Measurements from ENCODE around the gene DNMT3A. TPM values are rescaled to one million over a fixed set of nuclear protein-coding genes. Genes with fewer than 3 reads are reported as not detected.

The DNMT3A gene
- total RNA-seq, 3 donors from 2014 or later (not counting 1 experiment from before 2014, with no cell fraction given): 36.3 to 60.7 (median 45.2) TPM

- intact Hi-C loops (cut with micrococcal nuclease): no loop called here
- Histone ChIP-seq H3K36me3 (ENCODE audit: control insufficient read depth, insufficient read depth, low read length) (no peaks in the 10 kb centered on the region), H3K4me1 (ENCODE audit: control insufficient read depth, insufficient read depth, low read length) (peaks cover 55% of the 10 kb centered on the region), H3K27ac (ENCODE audit: low read length) (no peak overlapping the region), H3K9me3 (ENCODE audit: control insufficient read depth, insufficient read depth, low read length) (no peaks in the 10 kb centered on the region), H3K27me3 (ENCODE audit: control insufficient read depth, insufficient read depth, low read length) (no peaks in the 10 kb centered on the region), H3K4me3 (ENCODE audit: low read length) (no peak overlapping the region)
- ATAC-seq (no peak), DNase-seq (no peak)
- Mint-ChIP-seq H3K27me3 (ENCODE audit: low read depth in 2 of 2) (no peaks in the 10 kb centered on the region), H3K36me3 (no peaks in the 10 kb centered on the region), H3K4me1 (peaks cover 42 to 67% of the 10 kb centered on the region in 2 donors), H3K27ac (peak overlapping the region in 1 of 2 donors; percentile 74), H3K4me3 (no peak overlapping the region), H3K9me3 (no peaks in the 10 kb centered on the region)
- WGBS (ENCODE audit: insufficient coverage): 80% methylated on average over 5 of the region's 6 CpGs
- TF ChIP-seq CTCF (IDR thresholded peaks at IDR 0.05): no peak
Observed at GRCh38 chr2:25335971-25336370, 5.8 kb downstream of the DNMT3A start.

GRCh38 chr2:25335204-25335603 is 6.5 kb downstream of the DNMT3A start:
- DNase-seq (no peak), ATAC-seq (no peak)
- Mint-ChIP-seq H3K27me3 (ENCODE audit: low read depth in 2 of 2) (no peaks in the 10 kb centered on the region), H3K9me3 (no peaks in the 10 kb centered on the region), H3K4me1 (peaks cover 42 to 72% of the 10 kb centered on the region in 2 donors), H3K4me3 (no peak overlapping the region), H3K36me3 (no peaks in the 10 kb centered on the region), H3K27ac (peak overlapping the region; percentile 64 to 74)
- intact Hi-C loops (cut with micrococcal nuclease): no loop called here
- Histone ChIP-seq H3K27me3 (ENCODE audit: control insufficient read depth, insufficient read depth, low read length) (no peaks in the 10 kb centered on the region), H3K9me3 (ENCODE audit: control insufficient read depth, insufficient read depth, low read length) (no peaks in the 10 kb centered on the region), H3K36me3 (ENCODE audit: control insufficient read depth, insufficient read depth, low read length) (no peaks in the 10 kb centered on the region), H3K4me3 (ENCODE audit: low read length) (no peak overlapping the region), H3K27ac (ENCODE audit: low read length) (no peak overlapping the region), H3K4me1 (ENCODE audit: control insufficient read depth, insufficient read depth, low read length) (peaks cover 54% of the 10 kb centered on the region)
- TF ChIP-seq CTCF (IDR thresholded peaks at IDR 0.05): no peak
- WGBS (ENCODE audit: insufficient coverage): 93% methylated on average over 8 of the region's 8 CpGs

DNA sequence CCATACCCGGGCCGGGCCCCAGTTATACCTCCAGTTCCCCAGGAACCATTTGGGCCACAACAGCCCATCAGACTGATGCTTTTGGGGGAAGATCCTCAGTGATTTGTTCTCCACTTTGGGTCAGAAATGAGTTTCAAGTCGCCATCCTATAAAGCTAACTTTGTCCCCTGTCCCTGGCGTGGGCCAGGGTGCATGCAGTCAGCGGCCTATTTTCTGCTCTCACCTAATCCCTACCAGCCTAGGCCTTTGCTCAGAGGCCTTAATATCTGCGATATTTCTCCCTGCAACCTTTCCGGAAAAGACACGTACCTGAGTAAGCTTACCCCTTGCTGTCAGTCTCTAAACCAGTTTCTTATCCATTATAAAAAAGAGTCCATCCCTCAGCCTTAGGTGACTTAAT is 7.2 kb downstream of the DNMT3A start:
- WGBS (ENCODE audit: insufficient coverage): 77% methylated on average over 8 of the region's 8 CpGs
- no peaks in the 10 kb centered on the region for H3K36me3 ChIP-seq (ENCODE audit: control insufficient read depth, insufficient read depth, low read length)
- Mint-ChIP-seq H3K4me1 (peaks cover 47 to 77% of the 10 kb centered on the region in 2 donors), H3K36me3 (no peaks in the 10 kb centered on the region), H3K27ac (peak overlapping the region; percentile 64 to 74), H3K4me3 (no peak overlapping the region), H3K27me3 (ENCODE audit: low read depth in 2 of 2) (no peaks in the 10 kb centered on the region), H3K9me3 (no peaks in the 10 kb centered on the region)
- DNase-seq: no peak
- no peaks in the 10 kb centered on the region for H3K27me3 ChIP-seq (ENCODE audit: control insufficient read depth, insufficient read depth, low read length)
- no peak for TF ChIP-seq CTCF (IDR thresholded peaks at IDR 0.05)
- H3K4me3 ChIP-seq (ENCODE audit: low read length): no peak overlapping the region
- peak overlapping the region; percentile 15 for H3K27ac ChIP-seq (ENCODE audit: low read length)
- intact Hi-C loops (cut with micrococcal nuclease): no loop called here
- H3K9me3 ChIP-seq (ENCODE audit: control insufficient read depth, insufficient read depth, low read length): no peaks in the 10 kb centered on the region
- H3K4me1 ChIP-seq (ENCODE audit: control insufficient read depth, insufficient read depth, low read length): peaks cover 46% of the 10 kb centered on the region
- ATAC-seq: no peak

DNA sequence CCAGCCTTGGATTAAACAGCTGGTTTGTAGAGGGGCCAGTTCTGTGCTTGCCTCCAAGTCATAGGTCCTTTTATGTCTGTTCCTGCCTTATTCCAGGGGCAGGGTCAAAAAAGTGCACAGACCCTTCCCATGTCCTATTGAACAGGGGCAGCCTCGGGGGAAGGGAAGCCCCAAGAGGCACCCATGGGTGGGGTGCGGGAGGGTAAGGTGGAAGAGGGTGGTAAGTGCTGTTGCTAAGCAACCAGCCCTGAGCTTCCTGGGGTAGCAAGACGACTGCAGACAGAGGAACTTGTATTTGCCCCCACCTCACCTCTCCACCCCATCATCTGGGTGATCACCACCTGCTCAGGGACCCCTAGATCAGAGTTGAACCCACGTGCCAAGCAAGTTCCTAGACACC is 7.7 kb downstream of the DNMT3A start:
- H3K4me3 ChIP-seq (ENCODE audit: low read length): no peak overlapping the region
- no peak for TF ChIP-seq CTCF (IDR thresholded peaks at IDR 0.05)
- H3K9me3 ChIP-seq (ENCODE audit: control insufficient read depth, insufficient read depth, low read length): no peaks in the 10 kb centered on the region
- Mint-ChIP-seq H3K4me3 (no peak overlapping the region), H3K27me3 (ENCODE audit: low read depth in 2 of 2) (no peaks in the 10 kb centered on the region), H3K4me1 (peaks cover 49 to 74% of the 10 kb centered on the region in 2 donors), H3K27ac (peak overlapping the region in 1 of 2 donors; percentile 74), H3K9me3 (no peaks in the 10 kb centered on the region), H3K36me3 (no peaks in the 10 kb centered on the region)
- 6% methylated on average over 4 of the region's 4 CpGs for WGBS (ENCODE audit: insufficient coverage)
- H3K36me3 ChIP-seq (ENCODE audit: control insufficient read depth, insufficient read depth, low read length): no peaks in the 10 kb centered on the region
- no peaks in the 10 kb centered on the region for H3K27me3 ChIP-seq (ENCODE audit: control insufficient read depth, insufficient read depth, low read length)
- ATAC-seq: peak in 2 of 3 donors; percentile 50 to 54
- DNase-seq: peak in 1 of 2 donors; percentile 64
- no peak overlapping the region for H3K27ac ChIP-seq (ENCODE audit: low read length)
- intact Hi-C loops (cut with micrococcal nuclease): no loop called here
- peaks cover 41% of the 10 kb centered on the region for H3K4me1 ChIP-seq (ENCODE audit: control insufficient read depth, insufficient read depth, low read length)

Data from natural killer cell (primary cell).